H1 (cell line): Measurements from ENCODE around the gene LYRM4. TPM values are rescaled to one million over a fixed set of nuclear protein-coding genes. Genes with fewer than 3 reads are reported as not detected.

Source experiments
- CTCF ChIA-PET: fragments of 300-600 bp; sonication (Branson Sonifier 250); formaldehyde crosslinking; loops from one replicate; lab custom pipeline; 2021; ENCODE audit not compliant: partially characterized antibody; lab: Charles Lee
- POLR2A ChIA-PET: fragments of 300-600 bp; sonication (Branson Sonifier 250); formaldehyde crosslinking; loops from one replicate; lab custom pipeline; 2021; ENCODE audit warnings: inconsistent platforms; ENCODE audit not compliant: partially characterized antibody; lab: Charles Lee
- DNase-seq, 2 experiments: peaks; one replicate each; pipeline versions ENCODE4 v3.0.0 to v3.0.0-alpha.2; 2010 to 2022; ENCODE audit warnings: low spot score in 2 of 2, low read depth in 1 of 2, mixed read lengths in 1 of 2
- FAIRE-seq: peaks from 2 replicates; lab custom pipeline; 2011; peaks lifted over from hg19 to GRCh38; lab: Jason Lieb, UNC
- H2AFZ ChIP-seq: 2 replicates; pipeline ENCODE4 v1.8.1; 2012; ENCODE audit warnings: low read length, inconsistent platforms
- H2AK5ac ChIP-seq: 2 replicates; pipeline ENCODE4 v1.6.1; 2013; ENCODE audit warnings: low read depth, low read length
- H2BK120ac ChIP-seq: replicated peaks from 2 replicates; pipeline ENCODE3; 2013; ENCODE audit warnings: low read depth, low read length, inconsistent platforms
- H2BK12ac ChIP-seq: 2 replicates; pipeline ENCODE4 v1.6.1; 2013; ENCODE audit warnings: low read depth, low read length
- H2BK15ac ChIP-seq: 2 replicates; pipeline ENCODE4 v1.6.1; 2013; ENCODE audit warnings: low read length
- H2BK20ac ChIP-seq: 2 replicates; pipeline ENCODE4 v1.6.1; 2013; ENCODE audit warnings: low read length
- H2BK5ac ChIP-seq: 2 replicates; pipeline ENCODE4 v1.6.1; 2013; ENCODE audit warnings: low read depth, low read length
- H3K14ac ChIP-seq: 2 replicates; pipeline ENCODE4 v1.6.1; 2013; ENCODE audit warnings: inconsistent platforms; ENCODE audit not compliant: insufficient read length
- H3K18ac ChIP-seq: 2 replicates; pipeline ENCODE4 v1.6.1; 2013; ENCODE audit warnings: low read length; ENCODE audit errors: extremely low read depth
- H3K23ac ChIP-seq: 2 replicates; pipeline ENCODE4 v1.6.1; 2013; ENCODE audit warnings: inconsistent platforms; ENCODE audit not compliant: insufficient read length
- H3K23me2 ChIP-seq: 2 replicates; pipeline ENCODE4 v1.6.1; 2013; ENCODE audit warnings: low read depth, low read length
- H3K27ac ChIP-seq: 2 replicates; pipeline ENCODE4 v1.6.1; 2011; ENCODE audit warnings: low read depth, low read length, inconsistent platforms
- H3K27me3 ChIP-seq, 4 experiments: replicated peaks in 1 of 4; 1 replicate in 1 of 4; 2 replicates in 3 of 4; pipeline versions ENCODE4 v1.6.1 to v1.8.1; 2011 to 2013; ENCODE audit warnings: low read length in 3 of 4, mild to moderate bottlenecking in 3 of 4, inconsistent platforms in 2 of 4, mixed read lengths in 2 of 4, moderate library complexity in 1 of 4; ENCODE audit not compliant: control insufficient read depth in 3 of 4, insufficient read depth in 3 of 4; ENCODE audit errors: extremely low read depth in 1 of 4
- H3K36me3 ChIP-seq, 4 experiments: 2 replicates each; pipeline versions ENCODE4 v1.6.1 to v1.8.1; 2011 to 2013; ENCODE audit warnings: mild to moderate bottlenecking in 4 of 4, low read length in 3 of 4, moderate library complexity in 2 of 4, control low read depth in 1 of 4, inconsistent platforms in 1 of 4; ENCODE audit not compliant: insufficient read depth in 4 of 4, control insufficient read depth in 2 of 4
- H3K4ac ChIP-seq: replicated peaks from 2 replicates; pipeline ENCODE3; 2013; ENCODE audit warnings: low read length, low read depth, mixed read lengths, inconsistent platforms; ENCODE audit not compliant: insufficient read length
- H3K4me1 ChIP-seq, 4 experiments: replicated peaks in 1 of 4; 1 replicate in 1 of 4; 2 replicates in 3 of 4; pipeline versions ENCODE4 v1.6.1 to v1.8.1; 2011 to 2013; ENCODE audit warnings: low read length in 3 of 4, inconsistent platforms in 2 of 4, mixed read lengths in 1 of 4; ENCODE audit not compliant: insufficient read depth in 4 of 4, control insufficient read depth in 3 of 4
- H3K4me2 ChIP-seq, 2 experiments: 2 replicates each; pipeline versions ENCODE4 v1.6.1 to v1.8.1; 2011 to 2013; ENCODE audit warnings: low read depth in 2 of 2, low read length in 2 of 2, control low read depth in 1 of 2, inconsistent platforms in 1 of 2, mild to moderate bottlenecking in 1 of 2; ENCODE audit not compliant: insufficient read depth in 1 of 2
- H3K4me3 ChIP-seq, 4 experiments: fragments of 200-600, 300-600 bp in 1 of 4; sonication (generic), shearing (Covaris generic), sonication (Bioruptor Twin) in 1 of 4; 2 replicates each; pipeline versions ENCODE4 v1.5.1 to v1.8.1; 2011 to 2016; ENCODE audit warnings: low read length in 4 of 4, low read depth in 3 of 4, control low read depth in 2 of 4, inconsistent platforms in 2 of 4, mild to moderate bottlenecking in 2 of 4, mixed read lengths in 1 of 4, moderate library complexity in 1 of 4; ENCODE audit not compliant: insufficient read depth in 2 of 4; ENCODE audit errors: extremely low read depth in 1 of 4
- H3K56ac ChIP-seq: replicated peaks from 2 replicates; pipeline ENCODE3; 2013; ENCODE audit warnings: low read depth, mild to moderate bottlenecking, mixed read lengths, low read length, inconsistent platforms; ENCODE audit not compliant: insufficient read length
- H3K79me1 ChIP-seq: 2 replicates; pipeline ENCODE4 v1.6.1; 2013; ENCODE audit warnings: low read depth, low read length, control low read depth
- H3K79me2 ChIP-seq, 2 experiments: 2 replicates each; pipeline versions ENCODE4 v1.6.1 to v1.8.1; 2012 to 2013; ENCODE audit warnings: low read length in 2 of 2, mild to moderate bottlenecking in 2 of 2, inconsistent platforms in 1 of 2; ENCODE audit not compliant: insufficient read depth in 2 of 2, control insufficient read depth in 1 of 2
- H3K9ac ChIP-seq, 4 experiments: replicated peaks in 1 of 4; 1 replicate in 1 of 4; 2 replicates in 3 of 4; pipeline versions ENCODE4 v1.6.1 to v1.8.1; 2011 to 2013; ENCODE audit warnings: low read depth in 3 of 4, low read length in 3 of 4, control low read depth in 2 of 4, mild to moderate bottlenecking in 2 of 4, moderate library complexity in 2 of 4, inconsistent platforms in 1 of 4; ENCODE audit errors: extremely low read depth in 1 of 4
- H3K9me3 ChIP-seq, 2 experiments: 2 replicates each; pipeline versions ENCODE4 v1.6.1 to v1.8.1; 2012 to 2013; ENCODE audit warnings: mild to moderate bottlenecking in 2 of 2, moderate library complexity in 2 of 2, control low read depth in 1 of 2, inconsistent platforms in 1 of 2, low read depth in 1 of 2, low read length in 1 of 2, mixed read lengths in 1 of 2; ENCODE audit not compliant: insufficient read depth in 2 of 2
- H4K20me1 ChIP-seq, 2 experiments: replicated peaks in 1 of 2; 2 replicates each; pipeline versions ENCODE3 to v1.8.1; 2011 to 2013; ENCODE audit warnings: inconsistent platforms in 2 of 2, low read length in 2 of 2, mild to moderate bottlenecking in 1 of 2; ENCODE audit not compliant: insufficient read depth in 2 of 2, control insufficient read depth in 1 of 2
- H4K5ac ChIP-seq: 2 replicates; pipeline ENCODE4 v1.6.1; 2013; ENCODE audit warnings: low read length, low read depth, mixed read lengths, inconsistent platforms; ENCODE audit not compliant: insufficient read length
- H4K8ac ChIP-seq: 2 replicates; pipeline ENCODE4 v1.8.0; 2013; ENCODE audit warnings: mild to moderate bottlenecking, moderate library complexity, low read length, inconsistent platforms; ENCODE audit not compliant: insufficient read depth; ENCODE audit errors: extremely low read depth
- H4K91ac ChIP-seq: replicated peaks from 2 replicates; pipeline ENCODE3; 2013; ENCODE audit warnings: low read length, mixed read lengths, inconsistent platforms; ENCODE audit not compliant: insufficient read length
- CBX5 ChIP-seq: fragments of 300-800, 300-1000 bp; sonication (generic); IDR thresholded peaks from 2 replicates; pipeline ENCODE4 v1.7.1; 2016; ENCODE audit warnings: antibody characterized with exemption, low read length, low read depth
- CBX8 ChIP-seq: fragments of 300-800, 300-1000 bp; sonication (generic); IDR thresholded peaks from 2 replicates; pipeline ENCODE4 v1.7.1; 2016; ENCODE audit warnings: low read depth, low read length, borderline replicate concordance
- CHD2 ChIP-seq: IDR thresholded peaks from 2 replicates; pipeline ENCODE4 v1.6.1; 2012; ENCODE audit warnings: low read length, improper control_type of control experiment
- CREB1 ChIP-seq: IDR thresholded peaks from 2 replicates; pipeline ENCODE4 v1.6.1; 2012; ENCODE audit warnings: inconsistent platforms
- CTBP2 ChIP-seq: IDR thresholded peaks from 2 replicates; pipeline ENCODE4 v1.7.0; 2011; ENCODE audit warnings: borderline replicate concordance, mild to moderate bottlenecking, moderate library complexity, mixed read lengths, low read length; ENCODE audit not compliant: insufficient read depth, insufficient read length
- EP300 ChIP-seq, 2 experiments: IDR thresholded peaks; 1 replicate in 1 of 2; 2 replicates in 1 of 2; pipeline ENCODE4 v1.6.1; 2011 to 2012; ENCODE audit warnings: low read depth in 2 of 2, low read length in 2 of 2, mild to moderate bottlenecking in 2 of 2, borderline replicate concordance in 1 of 2, inconsistent platforms in 1 of 2, moderate library complexity in 1 of 2
- EZH2 ChIP-seq: fragments of 200-600 bp; sonication (generic); IDR thresholded peaks from 2 replicates; pipeline ENCODE4 v1.7.1; 2012; ENCODE audit warnings: low read depth, mild to moderate bottlenecking, moderate library complexity, low read length, inconsistent platforms; ENCODE audit not compliant: severe bottlenecking
- RAD21 ChIP-seq, 2 experiments: IDR thresholded peaks in 1 of 2; conservative IDR thresholded peaks in 1 of 2; 2 replicates each; pipeline ENCODE4 v1.6.1; 2011; ENCODE audit warnings: low read depth in 2 of 2, low read length in 2 of 2, improper control_type of control experiment in 1 of 2, inconsistent platforms in 1 of 2, mild to moderate bottlenecking in 1 of 2, moderate library complexity in 1 of 2
- RFX5 ChIP-seq: IDR thresholded peaks from 2 replicates; pipeline ENCODE4 v1.6.1; 2011; ENCODE audit warnings: low read depth, low read length, improper control_type of control experiment, borderline replicate concordance
- RXRA ChIP-seq: IDR thresholded peaks from 2 replicates; pipeline ENCODE4 v1.6.1; 2011; ENCODE audit warnings: low read depth, mild to moderate bottlenecking, low read length, moderate library complexity; ENCODE audit not compliant: insufficient read depth
- SIRT6 ChIP-seq: IDR thresholded peaks from one replicate; pipeline ENCODE4 v1.7.1; 2012; ENCODE audit warnings: low read length, inconsistent platforms
- SP1 ChIP-seq: IDR thresholded peaks from 2 replicates; pipeline ENCODE4 v1.6.1; 2011; ENCODE audit warnings: low read depth, low read length
- TBP ChIP-seq: IDR thresholded peaks from 2 replicates; pipeline ENCODE4 v1.6.1; 2011; ENCODE audit warnings: low read depth, low read length, improper control_type of control experiment
- ZNF274 ChIP-seq: IDR thresholded peaks from 2 replicates; pipeline ENCODE4 v1.7.0; 2012; ENCODE audit warnings: low read length, borderline replicate concordance; ENCODE audit errors: extremely low read depth
- WGBS, 2 experiments: shearing (Covaris generic) in 1 of 2; methylation state at CpG; one replicate each; pipeline versions ENCODE4 v1.1.6 to v1.1.7; 2013 to 2015; ENCODE audit warnings: low lambda C conversion rate in 2 of 2, mixed read lengths in 2 of 2, inconsistent platforms in 1 of 2, low coverage in 1 of 2, missing lambda C conversion rate in 1 of 2; ENCODE audit not compliant: insufficient replicate concordance in 2 of 2, insufficient coverage in 1 of 2, insufficient read length in 1 of 2; ENCODE audit errors: extremely low coverage in 1 of 2, missing lambda C conversion rate in 1 of 2; 5-methylcytosine and 5-hydroxymethylcytosine counted together
- polyA plus RNA-seq, 7 experiments: library from polyadenylated mRNA; depleted of rRNA in 3 of 7; stranded (reverse) in 5 of 7; unstranded in 2 of 7; fragments of >200 nt in 5 of 7; fragments of 200-250 nt in 2 of 7; gene quantifications; 1 replicate in 5 of 7; 2 replicates in 1 of 7; 4 replicates in 1 of 7; pipeline versions ENCODE4 v1.2.1 to v1.2.3, GENCODE V29; 2011 to 2013; ENCODE audit warnings: missing spikeins in 2 of 7, mixed read lengths in 2 of 7
- total RNA-seq: library from RNA; stranded (reverse); fragmentation: NEBNext Ultra II Directional; extraction: Animal tissue kit (Norgen Biotek cat#: 25700); gene quantifications from 2 replicates; pipeline ENCODE4 v1.2.1, GENCODE V29; 2021

The LYRM4 gene
- total and polyA plus RNA-seq, 2 of the 8 experiments (the other 6 are each of a cell fraction or from before 2014, with no cell fraction given), result 56.6 to 62.8 TPM

DNA sequence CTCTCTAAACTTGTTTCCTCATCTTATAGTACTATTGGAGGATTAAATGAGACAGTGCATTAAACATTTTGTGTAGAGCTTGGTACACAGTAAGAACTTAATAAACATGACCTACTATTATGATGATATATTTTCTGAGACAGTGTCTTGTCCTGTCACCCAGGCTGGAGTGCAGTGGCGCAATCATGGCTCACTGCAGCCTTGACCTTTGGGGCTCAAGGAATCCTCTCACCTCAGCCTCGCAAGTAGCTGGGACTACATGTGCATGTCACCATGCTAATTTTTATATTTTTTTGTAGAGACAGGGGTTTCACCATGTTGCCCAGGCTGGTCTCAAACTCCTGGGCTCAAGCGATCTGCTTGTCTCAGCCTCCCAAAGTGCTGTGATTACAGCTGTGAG is 72.1 kb downstream of the LYRM4 start:
- Histone ChIP-seq H3K4me1 (peaks cover 0 to 12% (median 3%) of the 10 kb centered on the region in 4 experiments; a peak in 4 of 7 replicates), H3K79me2 (no peaks in the 10 kb centered on the region; a peak in 2 of 4 replicates), H3K27ac (no peak overlapping the region), H2AFZ (no peak overlapping the region), H4K8ac (no peak overlapping the region), H3K36me3 (no peaks in the 10 kb centered on the region), H2BK15ac (no peak overlapping the region), H3K23ac (no peak overlapping the region), H3K4ac (no peak overlapping the region), H3K79me1 (no peaks in the 10 kb centered on the region; the same call in 1 of the 2 replicates), H4K91ac (no peak overlapping the region), H3K23me2 (no peaks in the 10 kb centered on the region), H3K4me2 (no peak overlapping the region), H2AK5ac (no peak overlapping the region), H3K9ac (no peak overlapping the region), H3K27me3 (no peaks in the 10 kb centered on the region), H2BK120ac (no peak overlapping the region), H2BK20ac (no peak overlapping the region), H3K56ac (no peak overlapping the region), H3K14ac (no peak overlapping the region), H3K4me3 (no peak overlapping the region), H4K5ac (no peak overlapping the region), H2BK12ac (no peak overlapping the region), H2BK5ac (no peak overlapping the region), H3K9me3 (no peaks in the 10 kb centered on the region), H4K20me1 (peaks cover 1 to 5% of the 10 kb centered on the region in 2 experiments), H3K18ac (no peak overlapping the region)
- WGBS, 2 experiments, result 86% methylated on average over 3 of the region's 3 CpGs; no CpG with 5 or more reads in 1 of the 2 experiments
- no peak for TF ChIP-seq RAD21 (IDR thresholded peaks at IDR 0.05 in 1 of 2, conservative IDR thresholded peaks at IDR 0.05 in 1 of 2; ENCODE audit: low read depth in 2 of 2, low read length in 2 of 2)
- TF ChIP-seq CREB1, result no peak
- TF ChIP-seq CBX8, result no peak
- TF ChIP-seq SP1, result no peak
- TF ChIP-seq RFX5, result no peak
- no peak for TF ChIP-seq TBP
- TF ChIP-seq CHD2, result no peak
- no peak for TF ChIP-seq SIRT6
- no peak for TF ChIP-seq CBX5
- TF ChIP-seq ZNF274, result no peak
- TF ChIP-seq EP300 (IDR thresholded peaks at IDR 0.05; ENCODE audit: borderline replicate concordance in 1 of 2, low read depth in 2 of 2, low read length in 2 of 2), result no peak
- TF ChIP-seq EZH2, result no peak
- no peak for TF ChIP-seq CTBP2
- no peak for TF ChIP-seq RXRA
- FAIRE-seq, result no peak
- ChIA-PET POLR2A (no interaction called here), CTCF (interaction anchor here (0.7 to 3.3 kb wide), 4 partner anchors 13 to 191 kb away, joined by 3 to 20 read pairs (median 4); no protein-coding TSS in a partner anchor)
- DNase-seq, result no peak
